ENCODE measurements around the gene SCD5. TPM values are rescaled to one million over a fixed set of nuclear protein-coding genes. Genes with fewer than 3 reads are reported as not detected.
"Not testable (repeated sequence)": the region's sequence is repeated elsewhere in the genome, so short reads cannot be mapped to it uniquely, and the experiment has no call there.

The SCD5 gene
- total RNA-seq: 4.7 TPM
- long read RNA-seq, transcript SCD5-202 (5 exons, 3,101 nt): major isoform, 14 of 17 reads
- long read RNA-seq, partial matches to known transcripts: 0 of 17 reads
- long read RNA-seq, other reads (novel, unspliced or antisense): 2 of 17 reads

DNA sequence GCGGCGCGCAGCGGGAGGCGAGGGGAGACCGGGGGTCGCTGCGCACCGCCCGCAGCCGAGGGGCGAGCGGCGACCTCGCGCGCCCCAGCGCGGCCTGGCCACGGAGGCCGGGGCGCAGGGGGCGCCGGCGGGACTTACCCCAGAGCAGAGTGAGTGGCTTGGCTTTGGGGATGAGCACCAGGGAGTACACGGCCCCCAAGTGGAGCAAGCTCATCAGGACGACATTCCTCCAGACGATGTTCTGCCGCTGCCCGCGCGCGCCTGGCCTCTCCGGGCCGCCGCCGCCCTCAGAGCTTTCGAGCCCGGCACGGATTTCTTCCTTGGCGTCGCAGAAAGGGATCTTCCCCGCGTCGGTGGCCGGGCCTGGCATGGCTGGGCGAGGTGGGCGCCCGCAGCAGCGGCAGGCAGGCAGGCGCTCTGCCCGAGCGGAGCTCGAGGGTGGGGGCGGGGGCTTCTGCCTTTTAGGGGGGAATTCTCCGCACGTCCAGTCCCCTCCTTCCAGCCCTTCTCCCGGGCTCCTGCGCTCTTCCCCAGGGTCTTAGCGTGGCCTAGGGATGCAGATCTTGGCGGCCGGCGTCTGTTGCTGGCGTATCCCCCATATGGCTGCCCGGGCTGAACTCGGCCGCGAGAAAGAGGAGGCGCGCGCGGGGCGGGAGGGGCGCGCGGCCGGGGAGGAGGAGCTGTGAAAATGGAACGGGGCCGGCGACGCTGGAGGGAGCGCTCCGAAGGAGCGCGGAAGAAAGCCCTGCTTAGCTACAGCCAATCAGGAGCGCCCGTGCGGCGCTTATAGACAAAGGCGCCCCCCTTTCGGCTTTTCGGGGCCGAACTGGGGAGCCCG lies at the start of gene SCD5:
Gene SCD5 (minus strand): TSS at position 629 of the 838 bp plus-strand sequence. CDS start 259 bp downstream, at position 370.
- DNase-seq (ENCODE audit: low spot score): no peak

DNA sequence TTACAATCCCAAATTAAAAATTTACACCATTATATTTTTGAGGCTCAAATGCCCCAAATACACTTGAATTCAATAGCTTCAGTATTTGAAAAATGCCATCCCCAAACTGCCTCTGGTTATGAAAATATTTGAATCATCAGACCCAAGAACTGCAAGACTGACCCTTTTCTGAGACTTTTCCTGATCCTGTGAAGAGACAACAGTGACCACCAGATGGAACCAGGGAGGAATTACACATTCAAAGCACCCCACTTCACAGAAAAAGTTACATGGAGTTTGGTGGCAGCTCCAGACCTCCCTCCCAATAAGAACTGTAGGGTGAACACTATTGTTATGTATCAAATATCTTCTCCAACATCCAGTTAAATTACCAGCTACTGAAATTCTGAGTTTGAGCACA lies 44.0 kb upstream of the SCD5 start:
- DNase-seq (ENCODE audit: low spot score): no peak

DNA sequence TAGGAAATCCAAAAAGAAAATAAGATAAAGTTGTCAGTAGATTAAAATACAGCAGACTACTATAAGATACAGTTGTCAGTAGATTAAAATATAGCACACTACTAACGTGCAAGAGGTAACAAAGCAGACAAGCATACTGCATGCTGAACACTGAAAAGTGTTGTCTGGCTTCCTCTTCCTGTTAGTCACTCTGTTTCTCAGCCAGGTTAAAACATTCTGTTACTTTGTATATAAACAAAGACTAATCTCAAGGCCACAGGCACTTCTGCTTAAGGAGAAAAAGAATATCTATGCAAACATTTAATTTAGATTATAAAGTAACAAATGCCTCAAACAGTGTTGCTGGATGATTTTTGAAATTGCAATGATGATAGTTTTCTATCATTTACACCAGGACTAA lies 41.0 kb upstream of the SCD5 start:
- no peak for DNase-seq (ENCODE audit: low spot score)

DNA sequence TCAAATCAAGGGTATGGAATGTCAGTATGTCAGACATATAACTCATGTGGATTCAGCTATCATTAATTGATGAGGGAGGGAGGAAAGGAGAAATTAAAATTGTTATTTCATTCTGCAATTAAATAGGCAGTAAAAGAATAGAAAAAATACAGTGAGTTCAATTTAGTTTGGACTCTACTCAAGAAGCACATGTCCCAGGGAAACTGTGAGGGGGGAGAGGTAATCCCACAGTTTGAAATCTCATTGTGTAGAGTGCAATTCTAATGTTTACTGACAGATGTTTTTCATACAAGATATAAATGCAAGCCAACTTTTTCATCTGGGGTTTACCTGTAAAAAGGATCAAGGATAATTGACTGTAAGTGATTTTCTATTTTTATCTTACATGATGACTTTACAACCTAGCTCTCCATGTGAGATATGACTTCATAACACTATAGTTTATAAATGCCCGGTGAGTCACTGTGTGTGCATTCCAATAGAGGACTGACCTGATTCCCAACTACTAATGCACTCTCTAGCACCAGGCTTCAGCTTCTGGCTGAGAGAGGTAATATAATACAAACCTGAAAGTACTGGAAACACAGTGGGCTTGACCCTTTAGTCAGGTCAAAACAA lies 35.2 kb upstream of the SCD5 start:
- DNase-seq (ENCODE audit: low spot score): no peak

- not testable (repeated sequence) for DNase-seq (ENCODE audit: low spot score)
These were observed 34.5 kb upstream of the SCD5 start for GRCh38 chr4:82833060-82833459.

DNA sequence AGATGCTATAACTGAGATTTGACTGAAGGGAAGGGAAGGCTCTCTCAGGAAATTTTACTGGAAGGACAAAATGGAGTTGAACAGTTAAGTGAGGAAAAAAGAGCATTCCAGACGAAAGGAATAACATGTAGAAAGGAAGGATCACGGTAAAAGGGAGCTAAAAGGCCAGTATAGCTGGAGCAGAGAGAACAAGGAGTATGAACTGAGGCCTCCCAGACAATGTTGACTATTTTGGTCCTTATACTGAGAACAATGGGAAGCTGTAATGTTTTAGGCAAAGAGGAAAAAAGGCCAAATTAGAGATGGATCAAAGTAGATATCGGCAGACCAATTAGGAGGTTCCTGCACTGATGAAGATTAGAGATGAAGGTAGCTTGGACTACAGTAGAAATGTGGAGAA lies 26.8 kb upstream of the SCD5 start:
- no peak for DNase-seq (ENCODE audit: low spot score)

GRCh38 chr4:82823062-82823461 lies 24.5 kb upstream of the SCD5 start:
- DNase-seq (ENCODE audit: low spot score): no peak

GRCh38 chr4:82820689-82821088 lies 22.1 kb upstream of the SCD5 start:
- no peak for DNase-seq (ENCODE audit: low spot score)

GRCh38 chr4:82818664-82819662 lies 20.4 kb upstream of the SCD5 start:
- no peak for DNase-seq (ENCODE audit: low spot score)

DNA sequence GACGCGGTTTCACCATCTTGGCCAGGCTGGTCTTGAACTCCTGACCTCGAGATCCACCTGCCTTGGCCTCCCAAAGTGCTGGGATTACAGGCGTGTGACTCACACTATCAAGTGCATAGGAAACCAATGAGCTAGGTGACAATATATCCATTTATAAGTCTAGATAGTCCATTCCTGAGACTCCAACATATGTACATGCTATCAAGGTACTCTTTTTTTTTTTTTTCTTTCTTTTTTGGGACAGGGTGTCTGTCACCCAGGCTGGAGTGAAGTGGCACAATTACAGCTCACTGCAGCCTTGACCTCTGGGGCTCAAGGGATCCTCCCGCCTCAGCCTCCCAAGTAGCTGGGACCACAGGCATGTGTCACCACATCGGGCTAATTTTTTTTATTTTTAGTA lies 18.3 kb upstream of the SCD5 start:
- DNase-seq (ENCODE audit: low spot score): not testable (repeated sequence)

DNA sequence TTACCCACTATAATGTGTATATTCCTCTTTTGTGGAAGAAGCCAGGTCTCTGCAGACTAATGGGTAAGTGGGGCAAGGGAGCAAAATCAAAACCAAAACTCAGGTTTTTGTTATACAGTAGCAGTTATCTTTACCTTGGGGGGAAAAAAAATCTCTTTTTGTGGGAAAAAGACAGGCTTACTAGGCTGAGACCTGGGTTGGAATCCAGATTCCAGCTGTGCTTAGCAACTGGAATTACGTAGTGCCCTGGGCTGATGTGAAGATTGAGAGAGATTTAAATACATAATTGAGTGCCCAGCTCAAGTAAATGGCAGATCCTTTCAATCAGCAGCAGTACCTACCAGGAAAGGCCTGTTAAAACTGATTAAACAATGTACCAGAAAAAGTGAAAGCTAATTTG lies 15.4 kb upstream of the SCD5 start:
- no peak for DNase-seq (ENCODE audit: low spot score)

GRCh38 chr4:82811838-82812341 lies 13.3 kb upstream of the SCD5 start:
- DNase-seq (ENCODE audit: low spot score): no peak

DNA sequence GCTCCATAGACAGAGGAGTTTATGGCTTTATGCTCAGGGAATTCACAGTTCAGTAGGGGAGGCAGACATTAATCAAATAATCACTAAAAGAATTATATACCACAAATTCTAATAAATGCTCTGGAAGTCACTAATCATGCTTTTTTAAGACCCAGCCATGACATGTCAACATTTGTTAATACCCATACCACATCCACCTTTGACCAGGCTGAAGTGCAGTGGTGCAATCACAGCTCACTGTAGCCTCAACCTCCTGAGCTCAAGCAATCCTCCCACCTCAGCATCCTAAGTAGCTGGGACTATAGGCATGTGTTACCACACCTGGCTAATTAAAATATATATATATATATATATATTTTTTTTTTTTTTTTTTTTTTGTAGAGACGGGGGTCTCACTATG lies 12.8 kb upstream of the SCD5 start:
- no peak for DNase-seq (ENCODE audit: low spot score)

GRCh38 chr4:82810176-82810575 lies 11.6 kb upstream of the SCD5 start:
- no peak for DNase-seq (ENCODE audit: low spot score)

DNA sequence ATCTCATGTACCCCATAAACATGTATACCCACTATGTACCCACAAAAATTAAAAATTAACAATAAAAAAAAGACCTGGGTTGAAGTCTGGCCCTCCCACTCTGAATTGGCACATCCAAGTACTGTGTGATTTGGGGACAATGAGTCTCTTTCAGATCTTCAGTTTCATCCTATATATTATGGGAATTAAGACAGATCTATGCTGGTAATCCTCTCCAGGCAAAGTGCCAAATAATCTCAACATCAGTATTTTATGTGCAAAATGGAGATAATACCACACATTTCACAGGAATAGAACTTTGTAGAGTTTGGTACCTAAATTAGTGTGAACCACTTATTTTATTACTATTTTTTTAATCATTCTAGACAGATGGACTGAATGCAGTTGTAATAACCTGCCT lies 11.0 kb upstream of the SCD5 start:
- DNase-seq (ENCODE audit: low spot score): no peak

DNA sequence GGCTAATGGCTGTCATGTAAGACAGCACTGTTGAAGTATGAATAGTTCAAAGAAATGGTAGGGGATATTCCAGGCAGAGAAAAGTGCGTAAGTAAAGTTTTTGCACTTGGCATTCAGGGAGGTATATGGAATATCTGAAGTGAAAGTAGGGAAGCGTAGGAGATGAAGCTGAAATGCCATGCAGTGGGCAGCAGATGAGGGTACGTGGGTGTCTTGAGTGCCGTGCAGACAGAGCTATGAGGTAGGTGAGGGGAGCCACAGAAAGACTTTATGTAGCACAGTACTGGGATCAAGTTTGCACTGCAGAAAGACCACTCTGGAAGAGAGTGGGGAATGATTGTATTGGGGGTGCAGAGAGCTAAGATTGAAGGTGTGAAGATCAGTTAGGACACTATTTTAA lies 5.2 kb upstream of the SCD5 start:
- no peak for DNase-seq (ENCODE audit: low spot score)

- no peak for DNase-seq (ENCODE audit: low spot score)
These were observed 4.3 kb upstream of the SCD5 start for GRCh38 chr4:82802911-82803310.

DNA sequence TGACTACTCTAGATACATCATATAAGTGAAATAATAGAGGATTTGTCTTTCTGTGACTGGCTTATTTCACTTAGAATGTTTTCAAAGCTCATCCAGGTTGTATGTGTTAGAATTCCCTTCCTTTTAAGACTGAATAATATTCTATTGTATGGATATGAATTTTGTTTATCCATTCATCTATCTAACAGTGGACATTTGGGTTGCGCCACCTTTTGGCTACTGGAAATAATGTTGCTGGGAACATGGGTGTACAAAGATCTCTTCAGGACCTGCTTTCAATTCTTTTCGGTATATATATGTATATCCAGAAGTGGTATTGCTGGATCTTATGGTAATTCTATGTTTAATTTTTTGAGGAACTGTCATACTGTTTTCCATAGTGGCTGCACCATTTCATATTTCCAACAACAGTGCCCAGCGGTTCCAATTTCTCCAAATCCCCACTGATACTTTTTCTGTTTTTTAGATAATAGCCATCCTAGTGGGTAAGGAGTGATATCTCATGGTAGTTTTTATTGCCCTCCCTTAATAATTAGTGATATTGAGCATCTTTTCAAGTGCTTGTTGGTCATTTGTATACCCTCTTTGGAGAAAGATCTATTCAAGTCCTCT lies 3.4 kb upstream of the SCD5 start:
- DNase-seq (ENCODE audit: low spot score): no peak

- no peak for DNase-seq (ENCODE audit: low spot score)
These were observed 648 bp upstream of the SCD5 start for GRCh38 chr4:82799006-82799881.
